ENCODE results near the gene SMIM5.
"Not testable (repeated sequence)": the region's sequence is repeated elsewhere in the genome, so short reads cannot be mapped to it uniquely, and the experiment has no call there.

SMIM5 gene

GRCh38 chr17:75590849-75591721, 42.1 kb upstream of the SMIM5 start:
- Histone ChIP-seq H3K9ac (ENCODE audit: insufficient read length) (no peak overlapping the region), H3K9me3 (ENCODE audit: low read depth, low read length) (no peaks in the 10 kb centered on the region), H3K36me3 (ENCODE audit: insufficient read depth, low read length) (no peaks in the 10 kb centered on the region), H3K27ac (no peak overlapping the region), H3K4me3 (no peak overlapping the region)
- TF ChIP-seq POLR2AphosphoS5 (IDR thresholded peaks at IDR 0.05; ENCODE audit: borderline replicate concordance, low read depth, low read length) (no peak), EZH2 (IDR thresholded peaks at IDR 0.05) (no peak), FOXP2 (optimal IDR thresholded peaks at IDR 0.05; ENCODE audit: control extremely low read depth, extremely low read length, insufficient read depth) (no peak)
- no peak for DNase-seq (ENCODE audit: low read depth, low spot score)

- H3K27ac ChIP-seq: no peak overlapping the region
- no peak overlapping the region for H3K4me3 ChIP-seq
- TF ChIP-seq FOXP2 (optimal IDR thresholded peaks at IDR 0.05; ENCODE audit: control extremely low read depth, extremely low read length, insufficient read depth) (no peak), POLR2AphosphoS5 (IDR thresholded peaks at IDR 0.05; ENCODE audit: borderline replicate concordance, low read depth, low read length) (no peak), EZH2 (IDR thresholded peaks at IDR 0.05) (no peak)
- H3K9me3 ChIP-seq (ENCODE audit: low read depth, low read length): no peaks in the 10 kb centered on the region
- no peak overlapping the region for H3K9ac ChIP-seq (ENCODE audit: insufficient read length)
- no peaks in the 10 kb centered on the region for H3K36me3 ChIP-seq (ENCODE audit: insufficient read depth, low read length)
- no peak for DNase-seq (ENCODE audit: low read depth, low spot score)
Observed at GRCh38 chr17:75591722-75592302, 41.4 kb upstream of the SMIM5 start.

GRCh38 chr17:75592348-75593020, 40.8 kb upstream of the SMIM5 start:
- H3K27ac ChIP-seq: no peak overlapping the region
- H3K36me3 ChIP-seq (ENCODE audit: insufficient read depth, low read length): no peaks in the 10 kb centered on the region
- H3K9me3 ChIP-seq (ENCODE audit: low read depth, low read length): no peaks in the 10 kb centered on the region
- no peak overlapping the region for H3K9ac ChIP-seq (ENCODE audit: insufficient read length)
- H3K4me3 ChIP-seq: no peak overlapping the region
- TF ChIP-seq EZH2 (IDR thresholded peaks at IDR 0.05) (no peak), FOXP2 (optimal IDR thresholded peaks at IDR 0.05; ENCODE audit: control extremely low read depth, extremely low read length, insufficient read depth) (no peak), POLR2AphosphoS5 (IDR thresholded peaks at IDR 0.05; ENCODE audit: borderline replicate concordance, low read depth, low read length) (no peak)
- DNase-seq (ENCODE audit: low read depth, low spot score): no peak

GRCh38 chr17:75593430-75593829, 39.8 kb upstream of the SMIM5 start:
- not testable (repeated sequence) for H3K4me3 ChIP-seq; H3K9ac ChIP-seq (ENCODE audit: insufficient read length); H3K36me3 ChIP-seq (ENCODE audit: insufficient read depth, low read length); H3K27ac ChIP-seq; DNase-seq (ENCODE audit: low read depth, low spot score); H3K9me3 ChIP-seq (ENCODE audit: low read depth, low read length)

- TF ChIP-seq FOXP2 (optimal IDR thresholded peaks at IDR 0.05; ENCODE audit: control extremely low read depth, extremely low read length, insufficient read depth): no peak
- TF ChIP-seq EZH2 (IDR thresholded peaks at IDR 0.05): no peak
- no peak for TF ChIP-seq POLR2AphosphoS5 (IDR thresholded peaks at IDR 0.05; ENCODE audit: borderline replicate concordance, low read depth, low read length)
- Histone ChIP-seq H3K27ac (no peak overlapping the region), H3K9me3 (ENCODE audit: low read depth, low read length) (no peaks in the 10 kb centered on the region), H3K4me3 (no peak overlapping the region), H3K9ac (ENCODE audit: insufficient read length) (no peak overlapping the region), H3K36me3 (ENCODE audit: insufficient read depth, low read length) (no peaks in the 10 kb centered on the region)
- no peak for DNase-seq (ENCODE audit: low read depth, low spot score)
Observed at GRCh38 chr17:75594499-75595283, 38.5 kb upstream of the SMIM5 start.

- Histone ChIP-seq H3K4me3 (no peak overlapping the region), H3K9ac (ENCODE audit: insufficient read length) (no peak overlapping the region), H3K27ac (no peak overlapping the region), H3K9me3 (ENCODE audit: low read depth, low read length) (no peaks in the 10 kb centered on the region), H3K36me3 (ENCODE audit: insufficient read depth, low read length) (no peaks in the 10 kb centered on the region)
- DNase-seq (ENCODE audit: low read depth, low spot score): no peak
- TF ChIP-seq POLR2AphosphoS5 (IDR thresholded peaks at IDR 0.05; ENCODE audit: borderline replicate concordance, low read depth, low read length): no peak
- TF ChIP-seq FOXP2 (optimal IDR thresholded peaks at IDR 0.05; ENCODE audit: control extremely low read depth, extremely low read length, insufficient read depth): no peak
- no peak for TF ChIP-seq EZH2 (IDR thresholded peaks at IDR 0.05)
Observed at GRCh38 chr17:75595284-75595919, 37.8 kb upstream of the SMIM5 start.

GRCh38 chr17:75595920-75596313, 37.3 kb upstream of the SMIM5 start:
- Histone ChIP-seq H3K9ac (ENCODE audit: insufficient read length) (no peak overlapping the region), H3K27ac (no peak overlapping the region), H3K9me3 (ENCODE audit: low read depth, low read length) (no peaks in the 10 kb centered on the region), H3K4me3 (no peak overlapping the region), H3K36me3 (ENCODE audit: insufficient read depth, low read length) (no peaks in the 10 kb centered on the region)
- TF ChIP-seq EZH2 (IDR thresholded peaks at IDR 0.05) (no peak), FOXP2 (optimal IDR thresholded peaks at IDR 0.05; ENCODE audit: control extremely low read depth, extremely low read length, insufficient read depth) (no peak), POLR2AphosphoS5 (IDR thresholded peaks at IDR 0.05; ENCODE audit: borderline replicate concordance, low read depth, low read length) (no peak)
- no peak for DNase-seq (ENCODE audit: low read depth, low spot score)
